GM23338 (cell line): ENCODE measurements around the gene IQUB.

ENCODE experiments used
- CREB1 ChIP-seq: fragments of 250-450 bp; sonication (Bioruptor Pico); IDR thresholded peaks from 2 replicates; pipeline ENCODE4 v1.5.0; 2020; ENCODE audit warnings: low read depth, mild to moderate bottlenecking, moderate library complexity
- EZH2 ChIP-seq: fragments of 200-600 bp; sonication (generic); IDR thresholded peaks from one replicate; pipeline ENCODE4 v1.8.0; 2017; ENCODE audit warnings: antibody characterized with exemption, mild to moderate bottlenecking, low read depth; ENCODE audit not compliant: unreplicated experiment
- EZH2phosphoT487 ChIP-seq: fragments of 200-600 bp; sonication (generic); IDR thresholded peaks from one replicate; pipeline ENCODE4 v1.8.1; 2018; ENCODE audit warnings: antibody characterized with exemption; ENCODE audit not compliant: unreplicated experiment
- JUNB ChIP-seq: IDR thresholded peaks from one replicate; pipeline ENCODE4 v1.6.1; 2016; ENCODE audit warnings: antibody characterized with exemption; ENCODE audit not compliant: unreplicated experiment
- POLR2AphosphoS5 ChIP-seq: IDR thresholded peaks from 2 replicates; pipeline ENCODE4 v1.6.1; 2016; ENCODE audit warnings: antibody characterized with exemption, low read depth
- ZNF114 ChIP-seq: fragments of 250-450 bp; sonication (Bioruptor Pico); IDR thresholded peaks from 2 replicates; pipeline ENCODE4 v1.5.0; 2020; ENCODE audit warnings: mild to moderate bottlenecking, moderate library complexity
- TF ChIP-seq, protein P1 (sequence below), 2 experiments: fragments of 200-600 bp in 1 of 2; sonication (generic) in 1 of 2; conservative IDR thresholded peaks; 2 replicates each; pipeline versions ENCODE4 v1.5.1 to v1.6.1; 2016 to 2017; ENCODE audit warnings: antibody characterized with exemption in 2 of 2, low read depth in 2 of 2, mild to moderate bottlenecking in 2 of 2, moderate library complexity in 1 of 2
- TF ChIP-seq, protein P2 (sequence below): IDR thresholded peaks from one replicate; pipeline ENCODE4 v1.6.1; 2018; ENCODE audit warnings: antibody characterized with exemption; ENCODE audit not compliant: unreplicated experiment
- TF ChIP-seq, protein P3 (sequence below): IDR thresholded peaks from 2 replicates; pipeline ENCODE4 v1.6.1; 2016; ENCODE audit warnings: antibody characterized with exemption

- TF ChIP-seq, protein P1, sequence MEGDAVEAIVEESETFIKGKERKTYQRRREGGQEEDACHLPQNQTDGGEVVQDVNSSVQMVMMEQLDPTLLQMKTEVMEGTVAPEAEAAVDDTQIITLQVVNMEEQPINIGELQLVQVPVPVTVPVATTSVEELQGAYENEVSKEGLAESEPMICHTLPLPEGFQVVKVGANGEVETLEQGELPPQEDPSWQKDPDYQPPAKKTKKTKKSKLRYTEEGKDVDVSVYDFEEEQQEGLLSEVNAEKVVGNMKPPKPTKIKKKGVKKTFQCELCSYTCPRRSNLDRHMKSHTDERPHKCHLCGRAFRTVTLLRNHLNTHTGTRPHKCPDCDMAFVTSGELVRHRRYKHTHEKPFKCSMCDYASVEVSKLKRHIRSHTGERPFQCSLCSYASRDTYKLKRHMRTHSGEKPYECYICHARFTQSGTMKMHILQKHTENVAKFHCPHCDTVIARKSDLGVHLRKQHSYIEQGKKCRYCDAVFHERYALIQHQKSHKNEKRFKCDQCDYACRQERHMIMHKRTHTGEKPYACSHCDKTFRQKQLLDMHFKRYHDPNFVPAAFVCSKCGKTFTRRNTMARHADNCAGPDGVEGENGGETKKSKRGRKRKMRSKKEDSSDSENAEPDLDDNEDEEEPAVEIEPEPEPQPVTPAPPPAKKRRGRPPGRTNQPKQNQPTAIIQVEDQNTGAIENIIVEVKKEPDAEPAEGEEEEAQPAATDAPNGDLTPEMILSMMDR (conservative IDR thresholded peaks at IDR 0.05; ENCODE audit: low read depth in 2 of 2), result no peak
- TF ChIP-seq JUNB (no peak), POLR2AphosphoS5 (no peak), EZH2phosphoT487 (no peak), EZH2 (no peak), ZNF114 (CRISPR knock-in tag) (no peak), CREB1 (CRISPR knock-in tag) (no peak)
- TF ChIP-seq, protein P2, sequence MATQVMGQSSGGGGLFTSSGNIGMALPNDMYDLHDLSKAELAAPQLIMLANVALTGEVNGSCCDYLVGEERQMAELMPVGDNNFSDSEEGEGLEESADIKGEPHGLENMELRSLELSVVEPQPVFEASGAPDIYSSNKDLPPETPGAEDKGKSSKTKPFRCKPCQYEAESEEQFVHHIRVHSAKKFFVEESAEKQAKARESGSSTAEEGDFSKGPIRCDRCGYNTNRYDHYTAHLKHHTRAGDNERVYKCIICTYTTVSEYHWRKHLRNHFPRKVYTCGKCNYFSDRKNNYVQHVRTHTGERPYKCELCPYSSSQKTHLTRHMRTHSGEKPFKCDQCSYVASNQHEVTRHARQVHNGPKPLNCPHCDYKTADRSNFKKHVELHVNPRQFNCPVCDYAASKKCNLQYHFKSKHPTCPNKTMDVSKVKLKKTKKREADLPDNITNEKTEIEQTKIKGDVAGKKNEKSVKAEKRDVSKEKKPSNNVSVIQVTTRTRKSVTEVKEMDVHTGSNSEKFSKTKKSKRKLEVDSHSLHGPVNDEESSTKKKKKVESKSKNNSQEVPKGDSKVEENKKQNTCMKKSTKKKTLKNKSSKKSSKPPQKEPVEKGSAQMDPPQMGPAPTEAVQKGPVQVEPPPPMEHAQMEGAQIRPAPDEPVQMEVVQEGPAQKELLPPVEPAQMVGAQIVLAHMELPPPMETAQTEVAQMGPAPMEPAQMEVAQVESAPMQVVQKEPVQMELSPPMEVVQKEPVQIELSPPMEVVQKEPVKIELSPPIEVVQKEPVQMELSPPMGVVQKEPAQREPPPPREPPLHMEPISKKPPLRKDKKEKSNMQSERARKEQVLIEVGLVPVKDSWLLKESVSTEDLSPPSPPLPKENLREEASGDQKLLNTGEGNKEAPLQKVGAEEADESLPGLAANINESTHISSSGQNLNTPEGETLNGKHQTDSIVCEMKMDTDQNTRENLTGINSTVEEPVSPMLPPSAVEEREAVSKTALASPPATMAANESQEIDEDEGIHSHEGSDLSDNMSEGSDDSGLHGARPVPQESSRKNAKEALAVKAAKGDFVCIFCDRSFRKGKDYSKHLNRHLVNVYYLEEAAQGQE, result no peak
- TF ChIP-seq, protein P3, sequence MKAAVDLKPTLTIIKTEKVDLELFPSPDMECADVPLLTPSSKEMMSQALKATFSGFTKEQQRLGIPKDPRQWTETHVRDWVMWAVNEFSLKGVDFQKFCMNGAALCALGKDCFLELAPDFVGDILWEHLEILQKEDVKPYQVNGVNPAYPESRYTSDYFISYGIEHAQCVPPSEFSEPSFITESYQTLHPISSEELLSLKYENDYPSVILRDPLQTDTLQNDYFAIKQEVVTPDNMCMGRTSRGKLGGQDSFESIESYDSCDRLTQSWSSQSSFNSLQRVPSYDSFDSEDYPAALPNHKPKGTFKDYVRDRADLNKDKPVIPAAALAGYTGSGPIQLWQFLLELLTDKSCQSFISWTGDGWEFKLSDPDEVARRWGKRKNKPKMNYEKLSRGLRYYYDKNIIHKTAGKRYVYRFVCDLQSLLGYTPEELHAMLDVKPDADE, result no peak
Observed at GRCh38 chr7:123498601-123499000, 35.8 kb downstream of the IQUB start.
